ENCODE measurements around the gene USP51.
"Not testable (repeated sequence)": the region's sequence is repeated elsewhere in the genome, so short reads cannot be mapped to it uniquely, and the experiment has no call there.

GRCh38 chrX:55455708-55456107, 33.9 kb downstream of the USP51 start:
- TF ChIP-seq, protein P1, sequence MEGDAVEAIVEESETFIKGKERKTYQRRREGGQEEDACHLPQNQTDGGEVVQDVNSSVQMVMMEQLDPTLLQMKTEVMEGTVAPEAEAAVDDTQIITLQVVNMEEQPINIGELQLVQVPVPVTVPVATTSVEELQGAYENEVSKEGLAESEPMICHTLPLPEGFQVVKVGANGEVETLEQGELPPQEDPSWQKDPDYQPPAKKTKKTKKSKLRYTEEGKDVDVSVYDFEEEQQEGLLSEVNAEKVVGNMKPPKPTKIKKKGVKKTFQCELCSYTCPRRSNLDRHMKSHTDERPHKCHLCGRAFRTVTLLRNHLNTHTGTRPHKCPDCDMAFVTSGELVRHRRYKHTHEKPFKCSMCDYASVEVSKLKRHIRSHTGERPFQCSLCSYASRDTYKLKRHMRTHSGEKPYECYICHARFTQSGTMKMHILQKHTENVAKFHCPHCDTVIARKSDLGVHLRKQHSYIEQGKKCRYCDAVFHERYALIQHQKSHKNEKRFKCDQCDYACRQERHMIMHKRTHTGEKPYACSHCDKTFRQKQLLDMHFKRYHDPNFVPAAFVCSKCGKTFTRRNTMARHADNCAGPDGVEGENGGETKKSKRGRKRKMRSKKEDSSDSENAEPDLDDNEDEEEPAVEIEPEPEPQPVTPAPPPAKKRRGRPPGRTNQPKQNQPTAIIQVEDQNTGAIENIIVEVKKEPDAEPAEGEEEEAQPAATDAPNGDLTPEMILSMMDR (IDR thresholded peaks at IDR 0.05), result not testable (repeated sequence)
- not testable (repeated sequence) for TF ChIP-seq POLR2AphosphoS5, POLR2A, EP300 (IDR thresholded peaks at IDR 0.05)
